ENCODE measurements around the gene EXOC5.

The EXOC5 gene

GRCh38 chr14:57268161-57269069 lies at the start of gene EXOC5, which contains the start of gene AP5M1:
TSS of gene EXOC5 (minus strand) at chr14:57268905. CDS start at chr14:57268648, 257 bp downstream.
TSS of gene AP5M1 (plus strand) at chr14:57268971. CDS start at chr14:57269315, 344 bp downstream.
- H3K36me3 ChIP-seq (ENCODE audit: control insufficient read depth in 2 of 2, insufficient read depth in 2 of 2, low read length in 2 of 2): no peaks in the 10 kb centered on the region
- H3K27me3 ChIP-seq (ENCODE audit: control insufficient read depth in 2 of 2, insufficient read depth in 2 of 2, low read length in 2 of 2): no peaks in the 10 kb centered on the region
- peaks cover 7 to 16% of the 10 kb centered on the region in 2 donors for H3K4me1 ChIP-seq (ENCODE audit: control insufficient read depth in 2 of 2, insufficient read depth in 2 of 2, low read length in 2 of 2)
- H3K4me3 ChIP-seq (ENCODE audit: low read length in 2 of 2): peak within 1 kb of the TSS; percentile 94 to 100
- peak within 1 kb of the TSS; percentile 96 to 98 for H3K27ac ChIP-seq (ENCODE audit: low read depth in 2 of 2, low read length in 2 of 2)
- H3K9me3 ChIP-seq (ENCODE audit: control insufficient read depth in 2 of 2, low read length in 2 of 2): no peaks in the 10 kb centered on the region
- peak within 1 kb of the TSS; percentile 97 to 99 for H3K9ac ChIP-seq (ENCODE audit: low read depth in 1 of 2, low read length in 2 of 2)

GRCh38 chr14:57317248-57317833 lies 48.6 kb upstream of the EXOC5 start:
- Histone ChIP-seq H3K9me3 (ENCODE audit: control insufficient read depth in 2 of 2, low read length in 2 of 2) (no peaks in the 10 kb centered on the region), H3K4me1 (ENCODE audit: control insufficient read depth in 2 of 2, insufficient read depth in 2 of 2, low read length in 2 of 2) (no peaks in the 10 kb centered on the region), H3K4me3 (ENCODE audit: low read length in 2 of 2) (no peak overlapping the region), H3K36me3 (ENCODE audit: control insufficient read depth in 2 of 2, insufficient read depth in 2 of 2, low read length in 2 of 2) (no peaks in the 10 kb centered on the region), H3K27me3 (ENCODE audit: control insufficient read depth in 2 of 2, insufficient read depth in 2 of 2, low read length in 2 of 2) (no peaks in the 10 kb centered on the region), H3K9ac (ENCODE audit: low read depth in 1 of 2, low read length in 2 of 2) (no peak overlapping the region), H3K27ac (ENCODE audit: low read depth in 2 of 2, low read length in 2 of 2) (no peak overlapping the region)

GRCh38 chr14:57314396-57315089 lies 45.8 kb upstream of the EXOC5 start:
- Histone ChIP-seq H3K27me3 (ENCODE audit: control insufficient read depth in 2 of 2, insufficient read depth in 2 of 2, low read length in 2 of 2) (no peaks in the 10 kb centered on the region), H3K9ac (ENCODE audit: low read depth in 1 of 2, low read length in 2 of 2) (no peak overlapping the region), H3K36me3 (ENCODE audit: control insufficient read depth in 2 of 2, insufficient read depth in 2 of 2, low read length in 2 of 2) (no peaks in the 10 kb centered on the region), H3K4me1 (ENCODE audit: control insufficient read depth in 2 of 2, insufficient read depth in 2 of 2, low read length in 2 of 2) (no peaks in the 10 kb centered on the region), H3K27ac (ENCODE audit: low read depth in 2 of 2, low read length in 2 of 2) (no peak overlapping the region), H3K9me3 (ENCODE audit: control insufficient read depth in 2 of 2, low read length in 2 of 2) (no peaks in the 10 kb centered on the region), H3K4me3 (ENCODE audit: low read length in 2 of 2) (no peak overlapping the region)

GRCh38 chr14:57302883-57303282 lies 34.2 kb upstream of the EXOC5 start:
- Histone ChIP-seq H3K4me3 (ENCODE audit: low read length in 2 of 2) (no peak overlapping the region), H3K27ac (ENCODE audit: low read depth in 2 of 2, low read length in 2 of 2) (no peak overlapping the region), H3K9ac (ENCODE audit: low read depth in 1 of 2, low read length in 2 of 2) (no peak overlapping the region), H3K9me3 (ENCODE audit: control insufficient read depth in 2 of 2, low read length in 2 of 2) (no peaks in the 10 kb centered on the region), H3K4me1 (ENCODE audit: control insufficient read depth in 2 of 2, insufficient read depth in 2 of 2, low read length in 2 of 2) (no peaks in the 10 kb centered on the region), H3K36me3 (ENCODE audit: control insufficient read depth in 2 of 2, insufficient read depth in 2 of 2, low read length in 2 of 2) (no peaks in the 10 kb centered on the region), H3K27me3 (ENCODE audit: control insufficient read depth in 2 of 2, insufficient read depth in 2 of 2, low read length in 2 of 2) (no peaks in the 10 kb centered on the region)

- no peak overlapping the region for H3K4me3 ChIP-seq (ENCODE audit: low read length in 2 of 2)
- no peaks in the 10 kb centered on the region for H3K36me3 ChIP-seq (ENCODE audit: control insufficient read depth in 2 of 2, insufficient read depth in 2 of 2, low read length in 2 of 2)
- H3K27ac ChIP-seq (ENCODE audit: low read depth in 2 of 2, low read length in 2 of 2): no peak overlapping the region
- H3K27me3 ChIP-seq (ENCODE audit: control insufficient read depth in 2 of 2, insufficient read depth in 2 of 2, low read length in 2 of 2): no peaks in the 10 kb centered on the region
- no peaks in the 10 kb centered on the region for H3K4me1 ChIP-seq (ENCODE audit: control insufficient read depth in 2 of 2, insufficient read depth in 2 of 2, low read length in 2 of 2)
- H3K9me3 ChIP-seq (ENCODE audit: control insufficient read depth in 2 of 2, low read length in 2 of 2): no peaks in the 10 kb centered on the region
- H3K9ac ChIP-seq (ENCODE audit: low read depth in 1 of 2, low read length in 2 of 2): no peak overlapping the region
Observed at GRCh38 chr14:57299511-57299910, 30.8 kb upstream of the EXOC5 start.

GRCh38 chr14:57297852-57298251 lies 29.1 kb upstream of the EXOC5 start:
- no peak overlapping the region for H3K4me3 ChIP-seq (ENCODE audit: low read length in 2 of 2)
- H3K9ac ChIP-seq (ENCODE audit: low read depth in 1 of 2, low read length in 2 of 2): no peak overlapping the region
- no peaks in the 10 kb centered on the region for H3K9me3 ChIP-seq (ENCODE audit: control insufficient read depth in 2 of 2, low read length in 2 of 2)
- no peaks in the 10 kb centered on the region for H3K36me3 ChIP-seq (ENCODE audit: control insufficient read depth in 2 of 2, insufficient read depth in 2 of 2, low read length in 2 of 2)
- no peaks in the 10 kb centered on the region for H3K27me3 ChIP-seq (ENCODE audit: control insufficient read depth in 2 of 2, insufficient read depth in 2 of 2, low read length in 2 of 2)
- H3K4me1 ChIP-seq (ENCODE audit: control insufficient read depth in 2 of 2, insufficient read depth in 2 of 2, low read length in 2 of 2): no peaks in the 10 kb centered on the region
- H3K27ac ChIP-seq (ENCODE audit: low read depth in 2 of 2, low read length in 2 of 2): no peak overlapping the region

GRCh38 chr14:57295239-57295638 lies 26.5 kb upstream of the EXOC5 start:
- H3K9me3 ChIP-seq (ENCODE audit: control insufficient read depth in 2 of 2, low read length in 2 of 2): no peaks in the 10 kb centered on the region
- H3K4me1 ChIP-seq (ENCODE audit: control insufficient read depth in 2 of 2, insufficient read depth in 2 of 2, low read length in 2 of 2): no peaks in the 10 kb centered on the region
- no peak overlapping the region for H3K9ac ChIP-seq (ENCODE audit: low read depth in 1 of 2, low read length in 2 of 2)
- H3K36me3 ChIP-seq (ENCODE audit: control insufficient read depth in 2 of 2, insufficient read depth in 2 of 2, low read length in 2 of 2): peaks cover 0 to 6% of the 10 kb centered on the region in 2 donors
- H3K4me3 ChIP-seq (ENCODE audit: low read length in 2 of 2): no peak overlapping the region
- no peaks in the 10 kb centered on the region for H3K27me3 ChIP-seq (ENCODE audit: control insufficient read depth in 2 of 2, insufficient read depth in 2 of 2, low read length in 2 of 2)
- no peak overlapping the region for H3K27ac ChIP-seq (ENCODE audit: low read depth in 2 of 2, low read length in 2 of 2)

- Histone ChIP-seq H3K9me3 (ENCODE audit: control insufficient read depth in 2 of 2, low read length in 2 of 2) (no peaks in the 10 kb centered on the region), H3K27ac (ENCODE audit: low read depth in 2 of 2, low read length in 2 of 2) (no peak overlapping the region), H3K4me3 (ENCODE audit: low read length in 2 of 2) (no peak overlapping the region), H3K4me1 (ENCODE audit: control insufficient read depth in 2 of 2, insufficient read depth in 2 of 2, low read length in 2 of 2) (no peaks in the 10 kb centered on the region), H3K36me3 (ENCODE audit: control insufficient read depth in 2 of 2, insufficient read depth in 2 of 2, low read length in 2 of 2) (peaks cover 2 to 9% of the 10 kb centered on the region in 2 donors), H3K9ac (ENCODE audit: low read depth in 1 of 2, low read length in 2 of 2) (no peak overlapping the region), H3K27me3 (ENCODE audit: control insufficient read depth in 2 of 2, insufficient read depth in 2 of 2, low read length in 2 of 2) (no peaks in the 10 kb centered on the region)
Observed at GRCh38 chr14:57293866-57294837, 25.4 kb upstream of the EXOC5 start.

Data from mucosa of rectum (tissue), 2 donors.